A673 (cell line): ENCODE data around the gene CDK14. TPM values are rescaled to one million over a fixed set of nuclear protein-coding genes. Genes with fewer than 3 reads are reported as not detected.

Source experiments
- BruUV-seq: library from RNA; stranded (reverse); fragments of 400-500 nt; replicated peaks from 2 replicates; lab custom pipeline; 2021; lab: Mats Ljungman, UMichigan
- CTCF ChIA-PET: fragments of 300-600 bp; sonication (Branson Sonifier 250); formaldehyde crosslinking; loops from one replicate; lab custom pipeline; 2022; ENCODE audit warnings: antibody characterized with exemption; lab: Charles Lee
- POLR2A ChIA-PET: fragments of 300-600 bp; sonication (Branson Sonifier 250); formaldehyde crosslinking; loops from one replicate; lab custom pipeline; 2022; ENCODE audit warnings: antibody characterized with exemption; ENCODE audit not compliant: low non-redundant PET; lab: Charles Lee
- DNase-seq: peaks from one replicate; pipeline ENCODE4 v3.0.0-alpha.2; 2015; ENCODE audit warnings: low spot score
- H3K27ac ChIP-seq: fragments of 200-600 bp; sonication (generic); 2 replicates; pipeline ENCODE4 v1.5.1; 2016; ENCODE audit warnings: mixed run types, low read depth, mild to moderate bottlenecking, mixed read lengths, antibody characterized with exemption, low read length; ENCODE audit not compliant: poor library complexity, severe bottlenecking
- H3K27me3 ChIP-seq: fragments of 200-600 bp; sonication (generic); replicated peaks from 2 replicates; pipeline ENCODE4 v1.6.1; 2017; ENCODE audit warnings: mixed run types, low read depth, mild to moderate bottlenecking, mixed read lengths, antibody characterized with exemption, low read length; ENCODE audit not compliant: insufficient read depth, poor library complexity
- H3K36me3 ChIP-seq: fragments of 200-600 bp; sonication (generic); 2 replicates; pipeline ENCODE4 v1.6.1; 2016; ENCODE audit warnings: mixed run types, mild to moderate bottlenecking, mixed read lengths, antibody characterized with exemption, low read length; ENCODE audit not compliant: insufficient read depth, poor library complexity, severe bottlenecking
- H3K4me1 ChIP-seq: fragments of 200-600 bp; sonication (generic); 2 replicates; pipeline ENCODE4 v1.6.1; 2017; ENCODE audit warnings: mixed run types, mild to moderate bottlenecking, mixed read lengths, antibody characterized with exemption, low read length; ENCODE audit not compliant: insufficient read depth, poor library complexity, severe bottlenecking
- H3K4me3 ChIP-seq: fragments of 200-600 bp; sonication (generic); 2 replicates; pipeline ENCODE4 v1.5.1; 2016; ENCODE audit warnings: low read depth, mixed run types, mild to moderate bottlenecking, mixed read lengths, low read length; ENCODE audit not compliant: poor library complexity, severe bottlenecking
- H3K9me3 ChIP-seq: fragments of 200-600 bp; sonication (generic); 2 replicates; pipeline ENCODE4 v1.6.1; 2016; ENCODE audit warnings: mixed run types, low read depth, mild to moderate bottlenecking, mixed read lengths, antibody characterized with exemption, low read length; ENCODE audit not compliant: poor library complexity, severe bottlenecking
- CTCF ChIP-seq: fragments of 300-800, 200-600 bp; sonication (generic); conservative IDR thresholded peaks from 2 replicates; pipeline ENCODE4 v1.5.1; 2017; ENCODE audit warnings: low read depth, mild to moderate bottlenecking, antibody characterized with exemption, low read length, moderate library complexity, mixed read lengths
- EZH2 ChIP-seq: fragments of 200-600 bp; sonication (generic); IDR thresholded peaks from 2 replicates; pipeline ENCODE4 v1.6.1; 2017; ENCODE audit warnings: borderline replicate concordance, low read depth, mild to moderate bottlenecking, mixed read lengths, antibody characterized with exemption, low read length; ENCODE audit not compliant: poor library complexity, severe bottlenecking
- intact Hi-C: fragments of 100-400 bp; cut with micrococcal nuclease; formaldehyde crosslinking; loops from one replicate; pipeline ENCODE4 v1.10.0; 2022; ENCODE audit not compliant: unreplicated experiment
- total RNA-seq: library from RNA; stranded (reverse); gene quantifications from 2 replicates; pipeline ENCODE4 v1.2.3, GENCODE V29; 2021

The CDK14 gene
- total RNA-seq, 1 experiment from 2014 or later: 128 TPM

- BruUV-seq: no TSS peak
- no peaks in the 10 kb centered on the region for H3K27me3 ChIP-seq
- ChIA-PET CTCF (no interaction called here), POLR2A (no interaction called here)
- H3K27ac ChIP-seq: peak overlapping the region; percentile 1
- H3K4me3 ChIP-seq: no peak overlapping the region
- peaks cover 6% of the 10 kb centered on the region for H3K9me3 ChIP-seq
- H3K36me3 ChIP-seq: no peaks in the 10 kb centered on the region
- no peak for DNase-seq
- TF ChIP-seq EZH2 (no peak), CTCF (no peak)
- peaks cover 33% of the 10 kb centered on the region for H3K4me1 ChIP-seq
- intact Hi-C loops: loop anchor here (10.0 kb wide), 1 partner anchor 344 kb away; no protein-coding TSS in a partner anchor
Measured at GRCh38 chr7:90968871-90969270, 372.8 kb downstream of the CDK14 start.

GRCh38 chr7:90972906-90973550 lies 376.9 kb downstream of the CDK14 start:
- Histone ChIP-seq H3K27ac (peak overlapping the region; percentile 14), H3K36me3 (peaks cover 16% of the 10 kb centered on the region), H3K4me1 (peaks cover 20% of the 10 kb centered on the region), H3K9me3 (peaks cover 30% of the 10 kb centered on the region), H3K27me3 (no peaks in the 10 kb centered on the region), H3K4me3 (no peak overlapping the region)
- intact Hi-C loops: no loop called here
- no peak for TF ChIP-seq EZH2
- TF ChIP-seq CTCF: no peak
- DNase-seq: peak; percentile 58
- no TSS peak for BruUV-seq
- POLR2A ChIA-PET: no interaction called here
- CTCF ChIA-PET: no interaction called here

GRCh38 chr7:90977056-90977455 lies 380.9 kb downstream of the CDK14 start:
- H3K4me1 ChIP-seq: peaks cover 18% of the 10 kb centered on the region
- CTCF ChIA-PET: no interaction called here
- H3K27me3 ChIP-seq: no peaks in the 10 kb centered on the region
- H3K27ac ChIP-seq: no peak overlapping the region
- H3K4me3 ChIP-seq: no peak overlapping the region
- DNase-seq: no peak
- BruUV-seq: no TSS peak
- peaks cover 37% of the 10 kb centered on the region for H3K9me3 ChIP-seq
- POLR2A ChIA-PET: no interaction called here
- H3K36me3 ChIP-seq: peaks cover 16% of the 10 kb centered on the region
- no peak for TF ChIP-seq EZH2
- no peak for TF ChIP-seq CTCF
- intact Hi-C loops: no loop called here
